Thymus (tissue), 11 donors: Measurements from ENCODE around the gene GTF3C5. TPM values are rescaled to one million over a fixed set of nuclear protein-coding genes. Genes with fewer than 3 reads are reported as not detected.
A peak's percentile ranks its signal among the peaks of the same experiment; 100 is the strongest.
"Not testable (repeated sequence)": the region's sequence is repeated elsewhere in the genome, so short reads cannot be mapped to it uniquely, and the experiment has no call there.

ENCODE experiments used
- DNase-seq, 9 donors: peaks; one replicate each; pipeline ENCODE4 v3.0.0-alpha.2; 2013; ENCODE audit warnings: low spot score in 9 of 9, low read depth in 6 of 9, missing footprints in 1 of 9
- H3K27ac ChIP-seq, 2 donors: one replicate each; pipeline ENCODE4 v1.5.1; 2013; ENCODE audit warnings: control low read depth in 1 of 2, low read depth in 1 of 2, low read length in 1 of 2, mild to moderate bottlenecking in 1 of 2, moderate library complexity in 1 of 2
- H3K27me3 ChIP-seq, 2 donors: one replicate each; pipeline ENCODE4 v1.5.1; 2013; ENCODE audit warnings: low read length in 1 of 2; ENCODE audit not compliant: control insufficient read depth in 2 of 2, insufficient read depth in 1 of 2
- H3K36me3 ChIP-seq, 2 donors: one replicate each; pipeline ENCODE4 v1.5.1; 2013; ENCODE audit warnings: low read length in 1 of 2, mild to moderate bottlenecking in 1 of 2, moderate library complexity in 1 of 2; ENCODE audit not compliant: control insufficient read depth in 2 of 2, insufficient read depth in 2 of 2
- H3K4me1 ChIP-seq, 2 donors: one replicate each; pipeline ENCODE4 v1.5.1; 2013; ENCODE audit warnings: low read length in 2 of 2; ENCODE audit not compliant: control insufficient read depth in 2 of 2, insufficient read depth in 2 of 2
- H3K4me3 ChIP-seq, 2 donors: one replicate each; pipeline ENCODE4 v1.5.1; 2013; ENCODE audit warnings: low read length in 2 of 2, control low read depth in 1 of 2, mild to moderate bottlenecking in 1 of 2
- H3K9me3 ChIP-seq, 2 donors: one replicate each; pipeline ENCODE4 v1.5.1; 2013; ENCODE audit warnings: low read length in 1 of 2, mild to moderate bottlenecking in 1 of 2; ENCODE audit not compliant: control insufficient read depth in 2 of 2, insufficient read depth in 1 of 2
- whole genome bisulfite sequencing: extraction: QIAGEN DNeasy Blood & Tissue Kit; methylation state at CpG from one replicate; pipeline ENCODE4 v1.1.7; 2013; 5-methylcytosine and 5-hydroxymethylcytosine counted together
- polyA plus RNA-seq: library from polyadenylated mRNA; stranded (reverse); fragments of 200-250 nt; gene quantifications from one replicate; pipeline ENCODE4 v1.2.3, GENCODE V29; 2013
- total RNA-seq: library from RNA; stranded (reverse); fragments of 120-200 nt; gene quantifications from one replicate; pipeline ENCODE4 v1.2.4, GENCODE V29; 2013
- donor health status: healthy.

Gene GTF3C5
- total and polyA plus RNA-seq, 2 donors, result 64.0 to 85.7 TPM

DNA sequence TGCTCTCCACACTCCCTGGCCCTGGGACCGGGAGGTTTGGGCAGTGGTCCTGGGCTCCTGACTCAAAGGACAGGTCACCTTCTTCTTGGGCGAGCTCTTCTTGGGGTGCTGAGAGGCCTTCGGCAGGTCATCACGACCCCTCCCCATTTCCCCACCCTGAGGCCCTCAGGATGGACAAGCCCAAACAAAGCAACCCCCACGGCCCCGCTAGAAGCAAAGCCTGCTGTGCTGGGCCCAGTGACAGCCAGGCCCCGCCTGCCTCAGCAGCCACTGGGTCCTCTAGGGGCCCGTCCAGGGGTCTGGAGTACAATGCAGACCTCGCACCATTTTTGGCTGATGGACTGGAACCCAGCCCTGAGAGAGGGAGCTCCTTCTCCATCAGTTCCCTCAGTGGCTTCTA, 52.9 kb downstream of the GTF3C5 start:
- H3K36me3 ChIP-seq, H3K9me3 ChIP-seq, H3K4me1 ChIP-seq, DNase-seq, H3K27ac ChIP-seq, H3K4me3 ChIP-seq, H3K27me3 ChIP-seq: not testable (repeated sequence)
- WGBS, result 72% methylated on average over 9 of the region's 9 CpGs

DNA sequence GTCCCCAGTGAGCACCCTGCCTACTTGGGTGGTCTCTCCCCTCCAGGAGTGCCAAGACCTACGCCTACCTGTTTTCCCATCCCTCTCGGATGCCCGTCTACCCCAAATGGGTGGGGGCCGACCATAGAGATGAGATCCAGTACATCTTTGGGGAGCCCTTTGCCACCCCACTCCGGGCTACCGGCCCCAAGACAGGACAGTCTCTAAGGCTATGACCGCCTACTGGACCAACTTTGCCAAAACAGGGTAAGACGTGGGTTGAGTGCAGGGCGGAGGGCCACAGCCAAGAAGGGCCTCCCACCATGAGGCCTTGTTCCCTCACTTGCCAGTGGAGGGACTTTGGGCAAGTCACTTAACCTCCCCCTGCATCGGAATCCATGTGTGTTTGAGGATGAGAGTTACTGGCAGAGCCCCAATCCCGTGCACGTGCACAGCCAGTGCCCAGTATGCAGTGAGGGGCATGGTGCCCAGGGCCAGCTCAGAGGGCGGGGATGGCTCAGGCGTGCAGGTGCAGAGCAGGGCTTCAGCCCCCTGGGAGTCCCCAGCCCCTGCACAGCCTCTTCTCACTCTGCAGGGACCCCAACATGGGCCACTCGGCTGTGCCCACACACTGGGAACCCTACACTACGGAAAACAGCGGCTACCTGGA, 55.5 kb downstream of the GTF3C5 start:
- not testable (repeated sequence) for H3K9me3 ChIP-seq, H3K4me1 ChIP-seq, H3K36me3 ChIP-seq, H3K4me3 ChIP-seq, H3K27ac ChIP-seq, DNase-seq, H3K27me3 ChIP-seq
- 98% methylated on average over 17 of the region's 17 CpGs for WGBS

DNA sequence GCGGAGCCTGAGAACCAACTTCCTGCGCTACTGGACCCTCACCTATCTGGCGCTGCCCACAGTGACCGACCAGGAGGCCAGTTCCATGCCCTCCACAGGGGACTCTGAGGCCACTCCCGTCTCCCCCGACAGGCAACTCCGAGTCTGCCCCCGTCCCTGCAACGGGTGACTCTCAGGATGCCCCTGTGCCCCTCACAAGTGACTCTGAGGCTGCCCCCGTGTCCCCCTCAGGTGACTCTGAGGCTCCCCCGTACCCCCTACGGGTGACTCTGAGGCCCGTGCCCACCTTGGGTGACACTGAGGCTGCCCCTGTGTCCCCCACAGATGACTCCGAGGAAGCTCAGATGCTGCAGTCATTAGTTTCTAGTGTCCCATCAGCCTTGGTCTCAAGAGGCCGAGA, 56.1 kb downstream of the GTF3C5 start:
- H3K27ac ChIP-seq, result no peak overlapping the region
- 89% methylated on average over 15 of the region's 15 CpGs for WGBS
- peaks cover 2 to 5% of the 10 kb centered on the region in 2 donors for H3K4me1 ChIP-seq
- no peaks in the 10 kb centered on the region for H3K9me3 ChIP-seq
- DNase-seq, result no peak
- no peak overlapping the region for H3K4me3 ChIP-seq
- H3K27me3 ChIP-seq, result no peaks in the 10 kb centered on the region
- H3K36me3 ChIP-seq, result no peaks in the 10 kb centered on the region

DNA sequence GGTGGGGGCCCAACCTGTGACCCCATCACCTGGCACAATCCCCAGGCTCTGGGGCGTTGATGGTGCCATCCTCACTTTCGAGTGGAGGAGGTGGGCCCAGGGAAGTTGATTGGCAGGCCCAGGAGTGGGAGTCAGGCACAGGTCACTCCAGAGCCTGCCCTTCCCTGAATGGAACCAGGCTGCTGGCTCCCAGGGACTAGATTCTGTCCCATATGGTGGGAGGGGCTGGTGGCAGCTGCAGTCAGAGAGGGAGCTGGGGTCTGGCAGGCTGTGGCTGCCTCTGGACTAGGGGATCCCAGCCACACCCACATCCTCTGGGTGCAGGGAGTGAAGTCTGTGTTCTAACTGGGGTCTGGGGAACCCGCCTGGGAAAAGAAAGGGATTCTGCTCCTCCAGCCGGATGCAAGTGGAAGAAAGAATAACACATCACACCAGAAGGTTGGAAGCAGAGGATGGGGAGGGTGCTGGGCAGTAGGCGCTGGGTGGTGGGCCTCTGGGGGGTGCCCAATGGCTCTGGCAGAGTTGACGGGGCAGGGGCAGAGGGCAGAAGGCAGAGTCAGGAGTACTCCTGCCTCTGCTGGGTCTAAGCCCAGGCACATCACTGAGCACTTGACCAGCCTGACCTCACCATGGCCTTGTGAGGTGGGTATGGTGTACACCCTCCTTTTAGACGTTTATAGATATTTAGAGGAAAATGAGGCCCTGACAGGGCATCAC, 56.8 kb downstream of the GTF3C5 start:
- H3K9me3 ChIP-seq, result no peaks in the 10 kb centered on the region
- WGBS, result 94% methylated on average over 7 of the region's 7 CpGs
- H3K27ac ChIP-seq, result no peak overlapping the region
- no peaks in the 10 kb centered on the region for H3K36me3 ChIP-seq
- H3K27me3 ChIP-seq, result no peaks in the 10 kb centered on the region
- no peak overlapping the region for H3K4me3 ChIP-seq
- peaks cover 2 to 4% of the 10 kb centered on the region in 2 donors for H3K4me1 ChIP-seq
- DNase-seq, result no peak

DNA sequence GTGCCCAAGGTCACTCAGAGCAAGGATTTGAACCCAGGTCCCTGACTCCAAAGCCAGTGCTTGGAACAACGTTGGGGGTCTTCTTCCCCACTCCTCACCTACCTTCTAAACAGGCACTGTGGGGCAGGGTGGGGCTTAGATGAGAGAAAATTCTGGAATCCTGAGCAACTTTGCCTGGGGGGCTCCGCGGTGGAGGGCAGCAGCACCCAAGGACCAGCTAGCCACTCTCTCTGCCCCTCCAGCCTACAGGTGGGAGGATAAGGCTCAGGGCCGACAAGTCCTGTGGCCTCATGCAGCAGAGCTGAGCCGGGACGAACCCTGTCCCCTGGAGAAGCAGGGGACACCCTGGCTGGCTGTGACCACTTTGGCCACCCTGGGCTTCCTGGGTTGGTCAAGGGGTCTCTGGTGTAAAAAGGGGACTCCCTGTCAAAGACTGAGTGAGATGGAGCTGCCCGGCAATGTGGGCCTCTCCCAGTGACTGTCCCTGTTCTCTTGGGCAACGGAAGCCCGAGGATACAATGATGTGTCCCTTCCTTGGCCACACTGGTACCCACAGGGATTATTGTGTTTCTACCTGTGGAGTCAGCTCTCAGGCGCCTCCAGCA, 57.5 kb downstream of the GTF3C5 start:
- H3K27ac ChIP-seq, result no peak overlapping the region
- 98% methylated on average over 10 of the region's 10 CpGs for WGBS
- no peak for DNase-seq
- H3K36me3 ChIP-seq, result no peaks in the 10 kb centered on the region
- no peaks in the 10 kb centered on the region for H3K9me3 ChIP-seq
- H3K4me3 ChIP-seq, result no peak overlapping the region
- H3K27me3 ChIP-seq, result no peaks in the 10 kb centered on the region
- H3K4me1 ChIP-seq, result peaks cover 2 to 4% of the 10 kb centered on the region in 2 donors

DNA sequence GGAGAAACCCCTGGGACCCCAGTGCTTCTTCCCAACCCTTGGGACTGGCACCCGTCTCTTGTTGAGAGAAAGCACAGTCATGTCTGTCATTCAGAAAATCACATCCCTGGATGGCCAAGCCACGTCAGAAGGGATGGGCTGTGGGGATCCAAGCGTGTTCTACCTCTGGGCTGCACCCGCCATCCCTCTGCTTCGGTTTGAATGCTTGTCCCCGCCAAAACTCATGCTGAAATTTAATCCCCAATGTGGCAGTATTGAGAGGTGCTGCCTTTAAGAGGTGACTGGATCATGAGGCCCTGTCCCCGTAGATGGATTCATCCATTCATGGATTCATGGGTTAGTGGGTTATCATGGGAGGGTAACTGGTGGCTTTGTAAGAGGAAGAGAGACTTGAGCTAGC, 58.0 kb downstream of the GTF3C5 start:
- DNase-seq, result no peak
- no peak overlapping the region for H3K4me3 ChIP-seq
- 94% methylated on average over 7 of the region's 7 CpGs for WGBS
- H3K9me3 ChIP-seq, result no peaks in the 10 kb centered on the region
- H3K27ac ChIP-seq, result peak overlapping the region in 1 of 2 donors; percentile 37
- H3K4me1 ChIP-seq, result peaks cover 2 to 4% of the 10 kb centered on the region in 2 donors
- H3K36me3 ChIP-seq, result no peaks in the 10 kb centered on the region
- no peaks in the 10 kb centered on the region for H3K27me3 ChIP-seq

DNA sequence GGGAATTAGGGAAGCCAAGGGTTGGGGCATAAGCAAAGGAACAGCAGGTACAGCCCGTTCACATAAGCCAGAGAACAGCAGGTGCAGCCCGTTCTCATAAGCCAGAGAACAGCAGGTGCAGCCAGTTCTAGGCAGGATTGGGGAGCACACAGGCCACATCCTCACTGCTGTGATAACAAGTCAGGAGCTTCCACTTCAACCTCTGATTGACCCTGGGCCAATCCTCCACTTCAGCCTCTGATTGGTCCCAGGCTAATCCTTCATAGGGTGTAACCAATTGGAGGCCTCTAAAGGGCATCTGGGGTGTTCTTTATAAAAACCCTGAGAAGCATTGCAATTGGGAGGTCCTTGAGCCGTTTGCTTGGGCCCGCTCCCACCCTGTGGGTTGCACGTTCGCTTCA, 58.5 kb downstream of the GTF3C5 start:
- no peaks in the 10 kb centered on the region for H3K27me3 ChIP-seq
- H3K36me3 ChIP-seq, result no peaks in the 10 kb centered on the region
- WGBS, result 66% methylated on average over 6 of the region's 6 CpGs
- DNase-seq, result peak in 4 of 9 donors; percentile 10 to 44 (median 19)
- H3K4me1 ChIP-seq, result peaks cover 2 to 4% of the 10 kb centered on the region in 2 donors
- H3K27ac ChIP-seq, result peak overlapping the region in 1 of 2 donors; percentile 37
- H3K9me3 ChIP-seq, result no peaks in the 10 kb centered on the region
- H3K4me3 ChIP-seq, result no peak overlapping the region

DNA sequence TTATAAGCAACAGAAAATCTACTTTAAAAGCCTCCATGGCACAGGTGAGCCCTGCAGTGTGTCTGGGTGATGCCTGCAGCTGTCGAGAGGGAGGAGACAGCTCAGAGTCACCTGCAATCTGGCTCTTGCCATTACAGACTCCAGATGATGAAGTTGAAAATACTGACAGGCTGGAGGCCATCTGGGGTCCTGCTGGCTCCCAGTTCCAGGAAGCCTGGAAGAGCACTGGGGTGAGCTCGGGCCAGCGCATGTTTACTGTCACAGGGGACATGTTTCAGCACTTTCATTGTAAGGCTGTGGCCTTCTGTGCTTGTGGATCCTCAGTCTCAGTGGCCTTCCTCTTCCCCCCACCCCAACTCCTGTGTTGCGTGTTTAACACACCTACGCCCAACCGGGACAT, 59.4 kb downstream of the GTF3C5 start:
- H3K4me3 ChIP-seq, result no peak overlapping the region
- 91% methylated on average over 6 of the region's 6 CpGs for WGBS

DNA sequence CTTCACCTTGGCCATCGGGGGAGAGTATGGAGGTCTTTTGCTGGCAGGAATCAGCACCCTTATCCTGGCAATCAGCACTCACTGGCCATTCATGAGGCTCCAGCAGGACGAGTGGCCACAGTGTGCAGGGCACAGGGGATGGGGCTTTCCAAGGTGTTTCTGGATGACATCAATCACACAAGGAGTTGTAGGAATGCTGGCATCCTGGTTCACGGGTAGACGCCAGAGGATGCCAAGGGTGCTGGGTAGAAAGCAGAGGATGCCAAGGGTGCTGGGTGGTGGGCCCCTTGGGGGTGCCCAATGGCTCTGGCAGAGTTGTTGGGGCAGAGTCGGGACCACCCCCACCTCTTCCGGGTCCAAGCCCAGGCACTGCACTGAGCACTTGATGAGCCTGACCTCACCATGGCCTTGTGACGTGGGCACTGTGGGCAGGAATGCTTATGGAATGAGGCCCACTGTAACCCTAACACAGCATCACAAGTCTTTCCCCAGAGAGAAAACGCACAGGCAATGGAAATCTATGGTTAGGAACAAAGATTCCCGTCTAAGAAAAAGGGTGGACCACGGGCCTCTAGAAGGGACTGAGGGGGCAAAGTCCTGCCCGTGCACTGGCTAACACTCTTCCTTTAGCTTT, 60.1 kb downstream of the GTF3C5 start:
- H3K4me1 ChIP-seq, result peaks cover 2 to 4% of the 10 kb centered on the region in 2 donors
- peaks cover 0 to 5% of the 10 kb centered on the region in 2 donors for H3K9me3 ChIP-seq
- H3K36me3 ChIP-seq, result no peaks in the 10 kb centered on the region
- no peak overlapping the region for H3K4me3 ChIP-seq
- H3K27me3 ChIP-seq, result no peaks in the 10 kb centered on the region
- WGBS, result 91% methylated on average over 11 of the region's 11 CpGs
- no peak overlapping the region for H3K27ac ChIP-seq
- no peak for DNase-seq

More for the DNA sequence above, 59.4 kb downstream of the GTF3C5 start:
- Histone ChIP-seq H3K27ac (no peak overlapping the region), H3K36me3 (no peaks in the 10 kb centered on the region), H3K9me3 (no peaks in the 10 kb centered on the region), H3K27me3 (no peaks in the 10 kb centered on the region), H3K4me1 (peaks cover 2 to 4% of the 10 kb centered on the region in 2 donors)
- DNase-seq, result no peak
